ENCODE results near the gene COMMD2. TPM values are rescaled to one million over a fixed set of nuclear protein-coding genes. Genes with fewer than 3 reads are reported as not detected.

COMMD2 gene
- total RNA-seq (28.0 and 28.6 TPM in 2 replicates), polyA plus RNA-seq (36.8 and 50.7 TPM in 2 replicates), polyA minus RNA-seq (ENCODE audit: low replicate concordance) (0.15 and 6.1 TPM in 2 replicates)
- 16.4 and 19.0 TPM in 2 replicates for polyA plus RNA-seq (2012)

- no peaks in the 10 kb centered on the region for H3K4me1 ChIP-seq (ENCODE audit: control insufficient read depth, extremely low read depth, insufficient read depth, low read length)
- H3K4me2 ChIP-seq (ENCODE audit: extremely low read depth, insufficient read depth, low read length), result peak within 1 kb of the TSS; percentile 86
- H3K36me3 ChIP-seq (ENCODE audit: control insufficient read depth, insufficient read depth, low read length), result peaks cover 4% of the 10 kb centered on the region
- peak within 1 kb of the TSS; percentile 74 to 98 (median 84) for H3K4me3 ChIP-seq (replicated peaks in 1 of 4; ENCODE audit: control extremely low read depth in 1 of 4, insufficient read depth in 1 of 4, low read depth in 3 of 4, low read length in 4 of 4)
- peak within 1 kb of the TSS; percentile 94 for H2AFZ ChIP-seq (ENCODE audit: low read length)
- H3K9ac ChIP-seq (ENCODE audit: insufficient read depth, low read length), result peak within 1 kb of the TSS; percentile 86
- no peaks in the 10 kb centered on the region for H3K27me3 ChIP-seq (ENCODE audit: control insufficient read depth, insufficient read depth, low read length)
- H3K79me2 ChIP-seq (ENCODE audit: control insufficient read depth, insufficient read depth, low read length), result peaks cover 16% of the 10 kb centered on the region
- no peaks in the 10 kb centered on the region for H4K20me1 ChIP-seq (ENCODE audit: control insufficient read depth, extremely low read depth, insufficient read depth, low read length)
- TF ChIP-seq EZH2 (IDR thresholded peaks at IDR 0.05; ENCODE audit: low read length, missing control alignments), result no peak
- TF ChIP-seq CTCF (conservative IDR thresholded peaks at IDR 0.05 in 1 of 2, IDR thresholded peaks at IDR 0.05 in 1 of 2; ENCODE audit: low read depth in 1 of 2, low read length in 2 of 2), result peak; percentile 22 to 23
- H3K9me3 ChIP-seq (ENCODE audit: control insufficient read depth, insufficient read depth, low read depth, low read length), result no peaks in the 10 kb centered on the region
- H3K27ac ChIP-seq (ENCODE audit: insufficient read depth, low read length), result peak within 1 kb of the TSS; percentile 74
- peak; percentile 85 to 87 for DNase-seq (ENCODE audit: low read depth in 2 of 2)
These were observed at the start of gene COMMD2 for GRCh38 chr3:149752051-149752787. COMMD2 (minus strand) TSS chr3:149752489; CDS start chr3:149752444, 45 bp downstream.

GRCh38 chr3:149801639-149802038, 49.4 kb upstream of the COMMD2 start:
- no peaks in the 10 kb centered on the region for H3K9me3 ChIP-seq (ENCODE audit: control insufficient read depth, insufficient read depth, low read depth, low read length)
- TF ChIP-seq CTCF (conservative IDR thresholded peaks at IDR 0.05 in 1 of 2, IDR thresholded peaks at IDR 0.05 in 1 of 2; ENCODE audit: low read depth in 1 of 2, low read length in 2 of 2) (no peak), EZH2 (IDR thresholded peaks at IDR 0.05; ENCODE audit: low read length, missing control alignments) (no peak)
- no peaks in the 10 kb centered on the region for H4K20me1 ChIP-seq (ENCODE audit: control insufficient read depth, extremely low read depth, insufficient read depth, low read length)
- H3K79me2 ChIP-seq (ENCODE audit: control insufficient read depth, insufficient read depth, low read length), result no peaks in the 10 kb centered on the region
- H3K9ac ChIP-seq (ENCODE audit: insufficient read depth, low read length), result no peak overlapping the region
- DNase-seq (ENCODE audit: low read depth in 2 of 2), result no peak
- no peaks in the 10 kb centered on the region for H3K36me3 ChIP-seq (ENCODE audit: control insufficient read depth, insufficient read depth, low read length)
- no peak overlapping the region for H2AFZ ChIP-seq (ENCODE audit: low read length)
- H3K4me3 ChIP-seq (replicated peaks in 1 of 4; ENCODE audit: control extremely low read depth in 1 of 4, insufficient read depth in 1 of 4, low read depth in 3 of 4, low read length in 4 of 4), result no peak overlapping the region
- H3K4me2 ChIP-seq (ENCODE audit: extremely low read depth, insufficient read depth, low read length), result no peak overlapping the region
- H3K4me1 ChIP-seq (ENCODE audit: control insufficient read depth, extremely low read depth, insufficient read depth, low read length), result no peaks in the 10 kb centered on the region
- H3K27me3 ChIP-seq (ENCODE audit: control insufficient read depth, insufficient read depth, low read length), result no peaks in the 10 kb centered on the region
- no peak overlapping the region for H3K27ac ChIP-seq (ENCODE audit: insufficient read depth, low read length)

- Histone ChIP-seq H3K36me3 (ENCODE audit: control insufficient read depth, insufficient read depth, low read length) (no peaks in the 10 kb centered on the region), H3K4me1 (ENCODE audit: control insufficient read depth, extremely low read depth, insufficient read depth, low read length) (no peaks in the 10 kb centered on the region), H3K9ac (ENCODE audit: insufficient read depth, low read length) (no peak overlapping the region), H2AFZ (ENCODE audit: low read length) (no peak overlapping the region), H3K27me3 (ENCODE audit: control insufficient read depth, insufficient read depth, low read length) (no peaks in the 10 kb centered on the region), H4K20me1 (ENCODE audit: control insufficient read depth, extremely low read depth, insufficient read depth, low read length) (no peaks in the 10 kb centered on the region), H3K27ac (ENCODE audit: insufficient read depth, low read length) (no peak overlapping the region), H3K9me3 (ENCODE audit: control insufficient read depth, insufficient read depth, low read depth, low read length) (no peaks in the 10 kb centered on the region), H3K79me2 (ENCODE audit: control insufficient read depth, insufficient read depth, low read length) (no peaks in the 10 kb centered on the region), H3K4me2 (ENCODE audit: extremely low read depth, insufficient read depth, low read length) (no peak overlapping the region), H3K4me3 (replicated peaks in 1 of 4; ENCODE audit: control extremely low read depth in 1 of 4, insufficient read depth in 1 of 4, low read depth in 3 of 4, low read length in 4 of 4) (no peak overlapping the region)
- no peak for DNase-seq (ENCODE audit: low read depth in 2 of 2)
- TF ChIP-seq CTCF (conservative IDR thresholded peaks at IDR 0.05 in 1 of 2, IDR thresholded peaks at IDR 0.05 in 1 of 2; ENCODE audit: low read depth in 1 of 2, low read length in 2 of 2) (no peak), EZH2 (IDR thresholded peaks at IDR 0.05; ENCODE audit: low read length, missing control alignments) (no peak)
These were observed 48.9 kb upstream of the COMMD2 start for GRCh38 chr3:149801195-149801594.
